Panc1 (cell line): ENCODE results near the gene KLHDC3. TPM values are rescaled to one million over a fixed set of nuclear protein-coding genes. Genes with fewer than 3 reads are reported as not detected.

Source experiments
- ATAC-seq: fragments of 200-7000 bp; cut with Tn5 transposase; 2 replicates; pipeline ENCODE4 v1.9.1; 2020; ENCODE audit warnings: mild to moderate bottlenecking, moderate library complexity
- BruUV-seq: library from RNA; stranded (reverse); fragments of 400-500 nt; replicated peaks from 2 replicates; lab custom pipeline; 2021; lab: Mats Ljungman, UMichigan
- CTCF ChIA-PET: fragments of 300-600 bp; sonication (Branson Sonifier 250); formaldehyde crosslinking; loops from one replicate; lab custom pipeline; 2022; ENCODE audit warnings: antibody characterized with exemption; lab: Charles Lee
- POLR2A ChIA-PET: fragments of 300-600 bp; sonication (Branson Sonifier 250); formaldehyde crosslinking; loops from one replicate; lab custom pipeline; 2022; ENCODE audit warnings: antibody characterized with exemption; lab: Charles Lee
- DNase-seq: peaks from one replicate; pipeline ENCODE4 v3.0.0-alpha.2; 2010; ENCODE audit warnings: low read depth, low spot score
- H3K27ac ChIP-seq: 2 replicates; pipeline ENCODE4 v1.5.1; 2011; ENCODE audit warnings: mild to moderate bottlenecking, low read length, inconsistent platforms
- H3K27me3 ChIP-seq: fragments of 200-500 bp; sonication (Bioruptor generic); 2 replicates; pipeline ENCODE4 v1.6.0; 2014; ENCODE audit warnings: low read length, inconsistent platforms; ENCODE audit not compliant: control insufficient read depth, insufficient read depth
- H3K36me3 ChIP-seq: fragments of 200-500 bp; sonication (Bioruptor generic); 2 replicates; pipeline ENCODE4 v1.5.1; 2014; ENCODE audit warnings: inconsistent platforms, mild to moderate bottlenecking, low read length, moderate library complexity; ENCODE audit not compliant: control insufficient read depth, insufficient read depth
- H3K4me1 ChIP-seq: 2 replicates; pipeline ENCODE4 v1.5.1; 2011; ENCODE audit warnings: inconsistent platforms, mild to moderate bottlenecking, low read length, moderate library complexity; ENCODE audit not compliant: control insufficient read depth, insufficient read depth
- H3K4me3 ChIP-seq, 2 experiments: 2 replicates each; pipeline ENCODE4 v1.5.1; 2011 to 2012; ENCODE audit warnings: low read depth in 2 of 2, low read length in 2 of 2, mild to moderate bottlenecking in 2 of 2, inconsistent platforms in 1 of 2, moderate library complexity in 1 of 2
- H3K9me3 ChIP-seq: fragments of 200-500 bp; sonication (Bioruptor generic); 2 replicates; pipeline ENCODE4 v1.5.1; 2014; ENCODE audit warnings: low read depth, mild to moderate bottlenecking, inconsistent platforms, low read length, moderate library complexity; ENCODE audit not compliant: control insufficient read depth, insufficient read depth
- CTCF ChIP-seq: fragments of 450-650 bp; IDR thresholded peaks from 2 replicates; pipeline ENCODE4 v1.5.1; 2017; ENCODE audit warnings: mild to moderate bottlenecking
- POLR2AphosphoS5 ChIP-seq: IDR thresholded peaks from 2 replicates; pipeline ENCODE4 v1.6.1; 2012; ENCODE audit warnings: mild to moderate bottlenecking, low read depth, low read length, moderate library complexity
- REST ChIP-seq, 2 experiments: IDR thresholded peaks; 2 replicates each; pipeline ENCODE4 v1.6.1; 2011 to 2012; ENCODE audit warnings: low read depth in 2 of 2, control low read depth in 1 of 2, low read length in 1 of 2, mild to moderate bottlenecking in 1 of 2, moderate library complexity in 1 of 2; ENCODE audit not compliant: insufficient read depth in 1 of 2
- SIN3A ChIP-seq: IDR thresholded peaks from 2 replicates; pipeline ENCODE4 v1.6.1; 2012; ENCODE audit warnings: low read depth, mild to moderate bottlenecking, low read length, moderate library complexity, borderline replicate concordance; ENCODE audit not compliant: insufficient read depth
- TCF7L2 ChIP-seq: IDR thresholded peaks from 2 replicates; pipeline ENCODE4 v1.6.1; 2011; ENCODE audit warnings: mild to moderate bottlenecking, low read depth, low read length, inconsistent platforms
- in situ Hi-C: cut with HindIII; loops from 2 replicates; pipeline ENCODE4 v1.10.0; 2016; ENCODE audit warnings: low sequenced_read_pairs, low pct_unique_long_range_greater_than_20kb
- intact Hi-C: fragments of 100-400 bp; cut with micrococcal nuclease; formaldehyde crosslinking; loops from one replicate; pipeline ENCODE4 v1.10.0; 2022; ENCODE audit not compliant: unreplicated experiment
- total RNA-seq: library from RNA; stranded (reverse); gene quantifications from one replicate; pipeline ENCODE4 v1.2.1, GENCODE V29; 2021; ENCODE audit not compliant: unreplicated experiment

Gene KLHDC3
- total RNA-seq, 1 experiment from 2014 or later = 60.9 TPM

- DNase-seq (no peak), ATAC-seq (no peak)
- no peaks in the 10 kb centered on the region for H3K27me3 ChIP-seq
- H3K27ac ChIP-seq = peak overlapping the region; percentile 77
- peaks cover 6% of the 10 kb centered on the region; the same call in 1 of the 2 replicates for H3K4me1 ChIP-seq
- H3K9me3 ChIP-seq = no peaks in the 10 kb centered on the region
- intact Hi-C loops (no loop called here), in situ Hi-C loops (no loop called here)
- no TSS peak for BruUV-seq
- no peak for TF ChIP-seq POLR2AphosphoS5
- TF ChIP-seq TCF7L2 = no peak
- no peak for TF ChIP-seq CTCF
- no peak for TF ChIP-seq REST (IDR thresholded peaks at IDR 0.05; ENCODE audit: insufficient read depth in 1 of 2, low read depth in 2 of 2, low read length in 1 of 2)
- 0 out of 2 replicates have a peak, but pooled peaks have one; percentile 12 for TF ChIP-seq SIN3A
- peaks cover 3% of the 10 kb centered on the region for H3K36me3 ChIP-seq
- ChIA-PET POLR2A (no interaction called here), CTCF (no interaction called here)
- H3K4me3 ChIP-seq = peak overlapping the region; percentile 66 to 75
Measured at GRCh38 chr6:42984924-42985475, 29.0 kb upstream of the KLHDC3 start.

- BruUV-seq = no TSS peak
- POLR2A ChIA-PET = interaction anchor here (0.6 to 1.1 kb wide), 3 partner anchors 10 to 25 kb away, joined by 3 to 19 read pairs (median 3); partner anchors contain the start of gene MEA1
- ATAC-seq = no peak
Measured at GRCh38 chr6:42987533-42988451, 26.3 kb upstream of the KLHDC3 start.

More at GRCh38 chr6:42987533-42988451, 26.3 kb upstream of the KLHDC3 start:
- CTCF ChIA-PET = no interaction called here
- H3K4me3 ChIP-seq = no peak overlapping the region
- intact Hi-C loops = no loop called here
- H3K27ac ChIP-seq = no peak overlapping the region
- no peak for TF ChIP-seq CTCF
- TF ChIP-seq POLR2AphosphoS5 = no peak
- TF ChIP-seq REST (IDR thresholded peaks at IDR 0.05; ENCODE audit: insufficient read depth in 1 of 2, low read depth in 2 of 2, low read length in 1 of 2) = no peak
- TF ChIP-seq SIN3A = no peak
- no peak for TF ChIP-seq TCF7L2
- no peaks in the 10 kb centered on the region for H3K27me3 ChIP-seq
- H3K4me1 ChIP-seq = peaks cover 6% of the 10 kb centered on the region; the same call in 1 of the 2 replicates
- peaks cover 3% of the 10 kb centered on the region for H3K36me3 ChIP-seq
- in situ Hi-C loops = no loop called here
- no peak for DNase-seq
- no peaks in the 10 kb centered on the region for H3K9me3 ChIP-seq
